Measurements from ENCODE around the gene MRPL52. TPM values are rescaled to one million over a fixed set of nuclear protein-coding genes. Genes with fewer than 3 reads are reported as not detected.

The MRPL52 gene
- total and polyA plus RNA-seq, 2 of the 13 experiments (the other 11 are each of a cell fraction or from before 2014, with no cell fraction given): 118 to 329 TPM

- in situ Hi-C loops (cut with HindIII; ENCODE audit: extremely low pct_ligation_motif_present, low pct_unique_long_range_greater_than_20kb): loop anchor here (10.0 kb wide), 1 partner anchor 82 kb away; no protein-coding TSS in a partner anchor
- peaks cover 42% of the 10 kb centered on the region for H3K4me1 ChIP-seq (ENCODE audit: insufficient read depth, low read length)
- H3K9ac ChIP-seq (ENCODE audit: insufficient read depth, low read depth, low read length): no peak overlapping the region
- ATAC-seq (no peak), DNase-seq (ENCODE audit: low spot score) (no peak), FAIRE-seq (no peak)
- CTCF ChIA-PET (ENCODE audit: low intra/inter-chr PET ratio, low total read pairs): no interaction called here
- peaks cover under 1 to 4% of the 10 kb centered on the region in 2 experiments; a peak in 2 of 5 replicates for H3K27me3 ChIP-seq (ENCODE audit: control insufficient read depth in 1 of 2, insufficient read depth in 2 of 2, low read length in 2 of 2)
- H3K4me2 ChIP-seq (ENCODE audit: low read depth, low read length): no peak overlapping the region
- intact Hi-C loops (cut with micrococcal nuclease; ENCODE audit: unreplicated experiment): no loop called here
- H3K36me3 ChIP-seq (replicated peaks in 1 of 2; ENCODE audit: control insufficient read depth in 1 of 2, insufficient read depth in 2 of 2, low read length in 2 of 2): no peaks in the 10 kb centered on the region
- no peaks in the 10 kb centered on the region for H3K79me2 ChIP-seq (ENCODE audit: insufficient read depth, low read length)
- H3K4me3 ChIP-seq (replicated peaks in 1 of 3; ENCODE audit: insufficient read depth in 1 of 3, low read depth in 2 of 3, low read length in 3 of 3): no peak overlapping the region
- 0 out of 2 replicates have a peak, but pooled peaks have one; percentile 30 for TF ChIP-seq SPEN (CRISPR knock-in tag; IDR thresholded peaks at IDR 0.05; ENCODE audit: low read depth)
- TF ChIP-seq MTERF4 (CRISPR knock-in tag; IDR thresholded peaks at IDR 0.05): no peak
- TF ChIP-seq ZBTB4 (CRISPR knock-in tag; IDR thresholded peaks at IDR 0.05; ENCODE audit: borderline replicate concordance): no peak
- no peak for TF ChIP-seq ARID2 (CRISPR knock-in tag; IDR thresholded peaks at IDR 0.05; ENCODE audit: borderline replicate concordance)
- no peak for TF ChIP-seq ZNF770 (CRISPR knock-in tag; IDR thresholded peaks at IDR 0.05)
- TF ChIP-seq SETDB1 (CRISPR knock-in tag; IDR thresholded peaks at IDR 0.05; ENCODE audit: borderline replicate concordance): no peak
- no peaks in the 10 kb centered on the region for H4K20me1 ChIP-seq (ENCODE audit: insufficient read depth, low read length)
- no TSS peak for BruUV-seq (replicated peaks)
- no peak overlapping the region for H3K27ac ChIP-seq (ENCODE audit: extremely low read length, insufficient read depth, low read length)
- no peak overlapping the region for H2AFZ ChIP-seq (ENCODE audit: low read length)
- POLR2A ChIA-PET: interaction anchor here (2.5 kb wide), 1 partner anchor 26 kb away, joined by 11 read pairs; the partner anchor contains the start of gene MRPL52
- no peaks in the 10 kb centered on the region for H3K9me3 ChIP-seq (ENCODE audit: low read length)
- WGBS (ENCODE audit: low lambda C conversion rate): 79% methylated on average over 5 of the region's 5 CpGs
Observed at GRCh38 chr14:22856428-22856827, 26.7 kb downstream of the MRPL52 start.

Data from HepG2 (cell line).